Inferior parietal cortex (tissue), 1 donor: ENCODE results near the gene THYN1.
A peak's percentile ranks its signal among the peaks of the same experiment; 100 is the strongest.

Experiments
- DNase-seq: peaks from one replicate; pipeline ENCODE4 v3.0.0-alpha.2; 2016; ENCODE audit errors: extremely low spot score

Gene THYN1

DNA sequence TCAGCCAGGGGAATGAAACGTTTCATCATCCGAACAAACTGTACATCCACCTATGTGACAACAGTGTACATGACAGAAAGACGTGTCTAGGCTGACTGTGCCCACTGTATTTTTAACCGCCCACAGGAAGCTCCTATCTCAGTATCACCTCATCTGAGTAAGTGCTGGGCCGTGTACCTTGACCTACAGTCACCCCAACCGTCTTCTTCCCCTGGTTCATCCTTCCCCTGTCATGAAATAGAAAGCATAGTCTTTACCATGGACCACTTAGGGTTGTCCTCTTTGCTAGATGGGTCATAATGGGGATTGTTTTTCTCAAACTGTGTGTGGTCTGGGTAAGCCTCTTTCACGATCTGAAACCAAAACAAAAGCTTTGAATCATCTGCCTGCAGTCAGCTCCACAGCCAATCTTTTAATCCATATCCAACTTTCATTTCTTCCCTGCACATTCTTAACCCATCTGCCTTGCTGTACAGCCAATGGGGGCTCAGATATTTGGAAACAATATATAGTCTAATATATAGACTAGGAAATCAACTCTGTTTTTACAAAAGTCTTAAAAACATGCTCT is 4.2 kb downstream of the THYN1 start:
- no peak for DNase-seq

DNA sequence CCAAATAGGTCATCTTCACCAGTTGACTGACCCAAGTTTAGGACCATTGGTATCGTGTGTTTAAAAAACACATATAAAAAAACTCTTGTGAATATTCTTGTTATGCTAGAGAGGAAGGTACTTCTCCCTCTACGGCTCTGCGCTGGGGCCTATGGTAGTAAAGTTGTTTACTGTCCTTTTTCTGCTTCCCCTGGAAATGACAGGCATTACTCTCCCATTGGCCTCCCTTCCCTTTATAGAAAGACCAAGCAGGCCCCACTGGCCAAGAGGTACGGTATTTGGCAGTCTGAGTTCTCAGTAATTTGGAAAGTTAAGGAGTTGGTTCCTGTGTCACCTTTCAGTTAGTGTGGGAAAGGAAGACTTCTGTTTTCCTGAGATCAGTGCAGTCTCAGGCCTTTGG is 6.5 kb downstream of the THYN1 start:
- DNase-seq, result no peak

DNA sequence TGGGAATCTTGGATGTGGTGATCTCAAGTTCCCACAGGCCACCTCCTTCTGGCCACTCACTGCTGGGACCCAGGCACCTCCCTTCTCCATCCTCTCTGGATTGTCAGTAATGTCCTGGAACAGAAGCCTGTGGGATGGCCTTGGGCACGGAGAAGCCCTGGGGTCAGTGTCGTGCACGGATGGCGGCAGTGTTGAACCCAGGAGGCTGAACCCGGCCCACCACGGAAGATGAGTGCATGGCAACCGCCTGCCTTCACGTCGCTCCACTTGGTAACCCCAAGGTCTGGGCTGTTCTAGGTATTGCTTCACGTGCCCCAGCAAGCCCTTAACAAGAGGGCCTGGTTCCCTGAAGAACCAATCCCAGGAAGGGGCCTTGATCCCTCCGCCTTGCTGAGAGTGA is 7.1 kb downstream of the THYN1 start:
- no peak for DNase-seq

DNA sequence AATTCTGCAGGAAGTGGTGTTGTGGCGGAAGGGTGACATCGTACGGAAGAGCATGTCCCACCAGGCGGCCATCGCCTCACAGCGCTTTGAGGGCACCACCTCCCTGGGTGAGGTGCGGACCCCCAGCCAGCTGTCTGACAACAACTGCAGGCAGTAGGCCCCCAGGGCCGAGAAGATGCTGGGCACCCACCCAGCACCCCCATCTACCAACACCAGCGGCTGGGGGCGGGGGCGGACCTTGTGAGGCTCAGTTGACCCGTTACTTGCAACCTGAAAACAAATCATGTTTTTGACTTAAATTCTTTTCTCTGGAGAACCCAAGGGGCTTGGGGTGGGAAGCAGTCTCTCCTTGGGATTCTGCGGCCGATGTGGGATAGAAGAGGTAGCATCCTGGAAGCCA is 7.7 kb downstream of the THYN1 start:
- DNase-seq, result no peak

DNA sequence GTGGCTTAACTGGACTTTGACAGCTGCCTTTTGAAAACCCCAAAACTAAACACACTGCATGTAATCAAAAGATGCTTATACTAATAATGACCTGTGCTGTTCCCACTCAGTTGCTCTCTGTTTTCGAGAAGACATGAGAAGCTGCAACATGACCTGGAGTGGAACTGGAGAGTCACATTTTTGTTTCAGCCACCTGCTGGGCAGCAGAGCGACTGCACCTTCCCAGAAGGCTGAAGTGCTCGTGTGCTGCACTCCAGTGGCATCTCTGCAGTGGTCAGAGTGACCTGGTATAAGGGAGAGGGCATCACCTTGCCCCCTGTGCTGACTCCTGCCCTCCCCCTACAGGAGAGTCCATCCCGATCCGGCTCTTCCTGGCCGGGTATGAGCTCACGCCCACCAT is 8.6 kb downstream of the THYN1 start:
- no peak for DNase-seq

DNA sequence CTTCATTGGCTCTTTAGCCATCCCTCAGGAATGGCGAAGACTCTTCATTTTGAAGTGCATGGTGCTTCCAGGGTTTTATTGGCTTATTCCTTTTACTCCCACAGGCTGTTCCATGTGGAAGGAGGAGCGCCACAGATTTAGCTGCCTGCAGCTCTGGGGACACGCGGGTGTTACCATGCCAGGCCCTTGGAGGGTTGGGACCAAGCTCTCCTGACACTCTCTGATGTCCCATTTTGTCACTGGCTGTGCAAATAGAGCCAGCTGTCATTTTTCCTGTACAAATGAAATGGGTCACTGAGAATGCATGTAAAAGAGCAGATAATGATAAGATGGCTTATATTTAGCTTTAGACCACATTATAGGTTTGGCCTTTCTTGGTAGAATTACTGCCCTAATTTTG is 9.2 kb downstream of the THYN1 start:
- DNase-seq, result no peak

DNA sequence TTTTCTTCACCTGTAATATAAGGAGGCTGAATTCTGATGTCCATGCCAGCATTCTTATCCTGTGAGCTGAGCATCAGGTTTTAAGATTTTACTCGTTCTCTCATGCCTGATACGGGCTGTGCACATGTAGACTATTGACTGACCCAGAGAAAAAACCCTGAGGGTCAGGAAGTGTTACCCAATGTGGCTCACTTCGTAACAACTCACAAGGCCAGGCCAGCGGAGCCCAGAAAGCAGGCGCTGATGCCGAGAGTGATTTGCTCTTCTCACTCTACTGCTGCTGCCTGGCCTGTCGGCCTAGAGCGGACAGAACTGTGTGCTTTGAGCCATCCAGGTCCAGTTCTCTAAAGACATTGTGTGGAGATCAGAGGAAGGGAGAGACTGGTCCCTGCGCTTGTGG is 10.8 kb downstream of the THYN1 start:
- no peak for DNase-seq

DNA sequence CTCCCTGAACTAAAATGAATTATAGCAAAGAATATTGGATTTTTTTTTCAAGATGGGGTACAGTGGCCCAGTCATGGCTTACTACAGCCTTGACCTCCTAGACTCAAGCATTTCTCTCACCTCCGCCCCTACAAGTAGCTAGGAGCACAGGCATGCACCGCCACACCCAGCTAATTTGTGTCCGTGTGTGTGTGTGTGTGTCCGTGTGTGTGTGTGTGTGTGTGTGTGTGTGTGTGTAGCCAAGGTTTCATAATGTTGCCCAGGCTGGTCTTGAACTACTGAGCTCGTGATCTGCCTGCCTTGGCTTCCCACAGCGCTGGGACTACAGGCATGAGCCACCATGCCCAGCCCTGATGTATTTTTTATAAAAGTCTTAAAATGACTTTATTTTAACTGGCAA is 12.6 kb downstream of the THYN1 start:
- no peak for DNase-seq

DNA sequence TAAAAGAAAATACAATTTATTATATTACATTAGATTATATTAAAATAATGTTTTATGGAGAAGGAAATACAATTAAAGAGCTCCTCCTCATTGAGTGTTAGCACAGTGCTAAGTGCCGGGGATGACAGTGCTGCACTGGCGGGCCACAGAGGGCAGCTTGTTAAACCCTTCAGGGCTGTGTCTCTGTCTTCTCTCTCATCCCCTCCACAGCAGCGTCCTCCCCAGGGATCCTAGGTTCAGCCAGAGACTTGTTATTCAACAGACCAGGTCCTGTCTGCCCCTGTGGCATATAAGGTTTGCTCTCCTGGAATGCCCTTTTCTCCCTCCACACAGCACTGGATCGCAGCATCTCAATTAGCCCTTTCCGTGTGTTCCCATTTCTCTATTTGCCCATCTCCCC is 14.2 kb downstream of the THYN1 start:
- DNase-seq, result no peak

DNA sequence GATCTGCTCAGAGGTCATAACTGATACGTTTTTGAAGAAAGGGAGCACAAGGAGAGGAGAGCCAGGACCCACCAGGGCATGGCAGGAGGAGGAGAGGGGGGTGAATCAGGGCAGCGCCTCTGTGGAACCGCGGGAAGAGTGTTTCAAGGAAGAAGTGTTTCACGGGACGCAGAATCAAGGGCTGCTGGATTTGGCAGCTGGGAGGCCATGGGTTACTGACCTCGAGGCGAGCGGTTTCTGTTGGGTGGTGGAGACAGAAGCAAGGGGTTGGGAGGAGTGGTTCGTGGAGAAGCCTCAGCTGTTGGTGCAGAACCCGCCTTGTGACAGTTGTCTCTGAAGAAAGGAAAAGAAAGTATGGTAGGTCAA is 15.6 kb downstream of the THYN1 start:
- DNase-seq, result no peak

DNA sequence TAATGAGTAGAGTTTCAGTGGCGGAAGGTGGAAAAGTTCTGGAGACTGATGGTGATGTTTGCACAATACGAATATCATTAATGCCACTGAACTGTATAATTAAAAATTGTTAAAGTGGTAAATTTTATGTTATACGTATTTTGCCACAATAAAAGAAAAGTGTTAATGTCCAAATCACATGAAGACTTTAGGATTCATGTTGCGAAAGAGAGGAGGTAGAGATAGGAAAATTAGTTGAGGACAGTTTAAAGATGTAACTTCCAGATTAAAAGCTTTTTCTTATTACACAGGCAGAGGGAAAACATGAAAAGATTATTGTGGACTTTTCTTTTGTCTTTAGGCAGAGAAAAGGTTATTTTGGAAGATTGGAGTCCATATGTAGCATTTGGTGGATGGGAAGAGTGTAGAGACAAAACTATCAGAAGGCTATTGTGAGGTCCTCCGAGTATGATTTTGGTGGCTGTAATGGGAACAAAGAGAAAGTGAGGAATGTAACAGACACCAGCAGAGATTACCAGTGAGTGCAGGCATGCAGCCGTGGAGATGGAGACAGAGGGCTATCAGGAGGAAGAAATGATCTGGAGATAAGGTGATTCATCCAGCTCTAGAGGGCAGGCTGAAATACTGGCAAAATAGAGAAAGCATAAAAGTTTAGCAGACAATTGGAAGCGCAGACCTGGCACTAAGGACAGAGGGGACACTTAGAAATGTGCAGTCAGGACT is 16.2 kb downstream of the THYN1 start:
- no peak for DNase-seq

DNA sequence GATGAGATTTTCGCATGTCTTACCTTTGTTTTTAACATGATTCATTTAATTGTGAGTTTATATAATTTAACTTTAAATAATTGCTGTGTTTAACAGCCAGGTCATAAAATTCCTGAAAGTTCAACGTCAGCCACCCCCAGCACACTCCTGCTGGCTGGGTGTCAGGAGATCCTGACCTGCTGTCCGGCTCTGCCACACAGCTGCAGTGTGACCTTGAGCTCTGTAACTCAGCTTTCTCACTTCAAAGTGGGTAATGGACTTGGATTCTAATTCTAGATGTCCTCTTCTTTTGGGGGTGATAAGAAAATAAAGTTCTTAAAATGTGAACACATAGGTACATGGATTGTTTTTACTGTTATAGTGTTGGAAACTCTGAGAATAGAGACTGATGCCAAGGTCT is 17.8 kb downstream of the THYN1 start:
- DNase-seq, result no peak

DNA sequence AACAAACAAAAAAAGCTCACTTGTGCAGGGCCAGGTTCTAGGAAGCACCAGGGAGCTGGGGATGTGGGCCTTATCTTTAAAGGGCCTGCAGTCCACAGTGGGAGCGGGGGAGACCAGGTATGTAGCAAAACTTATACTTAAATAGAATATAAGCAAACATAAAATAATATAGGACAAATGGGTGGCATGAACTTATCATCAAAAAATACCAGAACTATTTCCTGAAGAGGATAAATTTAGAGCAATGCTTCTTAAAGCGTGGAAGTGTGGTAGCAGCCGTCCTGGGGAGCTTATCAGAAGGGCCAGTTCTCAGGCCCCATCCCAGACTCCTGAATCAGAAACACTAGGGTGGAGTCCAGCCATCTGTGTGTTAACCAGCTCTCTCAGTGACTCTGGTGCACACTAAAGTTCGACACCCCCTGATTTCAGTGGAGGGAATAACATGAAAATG is 19.4 kb downstream of the THYN1 start:
- no peak for DNase-seq

DNA sequence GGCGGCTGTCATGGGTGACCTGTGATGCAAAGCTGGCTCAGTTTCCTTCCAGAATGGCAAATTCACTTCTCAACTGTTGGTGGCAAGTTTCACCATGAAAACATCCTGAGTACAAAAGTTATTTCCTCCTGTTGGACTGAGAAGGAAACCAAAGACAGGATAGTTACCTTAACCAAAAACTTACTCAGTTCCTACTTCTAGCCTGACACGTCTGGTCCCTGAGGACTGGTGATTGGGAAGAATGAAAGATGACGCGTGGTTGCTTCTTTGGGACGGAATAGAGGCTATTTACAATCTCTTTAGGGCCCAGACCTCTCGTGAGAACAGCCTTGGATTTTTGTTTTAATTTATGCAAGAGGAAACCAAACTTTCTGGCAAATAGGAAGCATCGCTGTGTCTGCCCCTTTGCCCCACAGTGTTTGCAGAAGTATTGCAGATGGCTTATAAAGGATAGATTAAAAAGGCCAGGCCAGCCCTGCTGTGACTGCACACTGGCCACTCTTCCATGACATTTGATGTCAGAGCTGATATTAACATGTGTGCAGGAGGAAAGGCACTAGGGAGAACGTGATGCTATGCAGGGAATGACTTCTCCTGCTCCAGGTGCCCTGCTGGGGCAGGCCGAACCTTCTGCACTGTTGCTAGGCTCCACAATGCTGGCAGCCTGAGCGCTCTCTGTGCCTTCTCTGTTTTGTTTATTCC is 21.0 kb downstream of the THYN1 start:
- no peak for DNase-seq

DNA sequence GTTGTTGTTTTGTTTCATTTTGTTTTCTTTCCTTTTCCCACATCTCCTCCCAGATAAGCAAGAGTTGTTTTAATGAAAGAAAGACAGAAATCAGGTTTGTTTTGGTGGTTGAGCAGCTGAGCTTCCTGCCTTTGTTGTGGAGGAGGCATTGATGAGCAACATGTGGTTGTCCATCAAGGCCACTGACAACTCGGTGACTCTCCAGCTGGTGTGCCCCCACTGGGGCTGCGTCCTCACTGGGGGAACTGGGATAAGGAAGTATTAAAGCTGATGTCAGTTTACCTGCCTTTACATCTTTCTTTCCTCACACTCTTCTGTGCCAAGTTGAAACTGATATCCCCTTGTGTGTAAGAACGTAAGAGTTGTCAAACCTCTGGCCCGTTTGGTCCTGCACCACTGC is 22.8 kb downstream of the THYN1 start:
- no peak for DNase-seq

DNA sequence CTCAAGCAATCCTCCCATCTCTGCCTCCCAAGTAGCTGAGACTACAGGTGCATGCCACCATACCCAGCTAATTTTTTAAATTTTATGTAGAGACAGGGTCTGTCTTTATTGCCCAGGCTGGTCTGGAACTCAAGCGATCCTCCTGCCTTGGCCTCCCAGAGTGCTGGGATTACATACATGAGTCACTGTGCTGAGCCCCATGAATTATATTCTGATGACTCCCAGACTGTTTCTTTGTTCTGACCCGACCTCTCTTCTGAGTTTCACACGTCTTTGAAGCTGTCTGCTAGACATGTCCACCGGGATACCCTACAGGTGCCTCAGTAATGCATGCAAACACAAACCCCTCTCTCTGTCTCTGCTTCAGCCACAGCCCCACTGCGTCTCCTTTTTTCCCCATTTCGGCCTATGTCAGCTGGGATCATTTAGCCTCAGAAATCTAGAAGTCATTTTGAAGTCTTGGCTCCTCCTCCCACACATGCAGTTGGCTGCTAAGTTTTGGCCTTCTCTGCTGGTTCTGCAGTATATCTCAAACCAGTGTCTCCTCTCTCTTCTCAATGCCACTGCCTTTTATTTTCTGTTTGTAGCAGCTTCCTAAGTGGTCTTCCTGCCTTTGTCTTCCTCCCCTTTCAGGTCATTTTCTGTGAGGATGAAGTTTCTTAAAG is 23.9 kb downstream of the THYN1 start:
- no peak for DNase-seq

DNA sequence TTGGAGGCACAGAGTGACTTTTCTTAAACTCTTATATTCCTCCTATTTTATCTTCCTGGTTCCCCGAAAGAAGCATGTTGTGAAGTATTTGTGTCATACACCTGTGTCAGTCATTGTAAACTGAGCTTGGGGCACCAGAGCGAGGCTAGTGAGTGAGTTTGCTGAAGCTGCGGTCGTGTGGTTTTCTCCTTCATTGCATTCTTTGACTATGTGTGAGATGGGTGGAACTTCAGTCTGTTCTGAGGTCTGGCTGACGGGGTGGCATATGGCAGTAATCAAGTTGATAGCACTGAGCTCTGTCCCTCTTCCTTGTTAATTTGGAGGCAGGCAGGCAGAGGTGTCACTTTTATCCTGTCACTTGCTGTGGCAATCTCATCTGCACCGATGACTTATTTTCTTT is 24.5 kb downstream of the THYN1 start:
- DNase-seq, result no peak

DNA sequence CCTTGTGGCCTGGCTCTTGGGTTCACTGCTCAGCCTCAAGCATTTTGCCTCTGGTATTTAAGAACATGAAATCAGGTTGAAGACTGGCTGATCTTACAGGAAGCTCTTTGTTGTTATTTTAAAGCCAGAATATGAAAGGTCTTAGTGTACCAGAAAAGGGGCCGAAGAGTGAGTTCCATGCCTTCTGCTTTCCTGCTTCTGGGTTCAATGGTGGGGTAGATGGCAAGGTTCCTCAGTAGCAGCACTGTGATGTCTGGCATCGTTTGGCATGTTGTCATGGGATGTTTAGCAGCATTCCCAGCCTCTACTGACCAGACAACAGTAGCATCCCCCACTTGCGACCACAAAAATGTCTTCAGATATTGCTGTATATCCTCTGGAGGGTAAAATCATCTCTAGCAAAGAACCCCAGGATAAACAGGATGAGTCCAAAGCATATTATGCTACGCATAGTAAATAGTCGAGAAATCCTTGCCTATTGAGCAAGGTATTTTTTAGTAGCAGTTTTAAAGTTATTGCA is 26.3 kb downstream of the THYN1 start:
- no peak for DNase-seq

DNA sequence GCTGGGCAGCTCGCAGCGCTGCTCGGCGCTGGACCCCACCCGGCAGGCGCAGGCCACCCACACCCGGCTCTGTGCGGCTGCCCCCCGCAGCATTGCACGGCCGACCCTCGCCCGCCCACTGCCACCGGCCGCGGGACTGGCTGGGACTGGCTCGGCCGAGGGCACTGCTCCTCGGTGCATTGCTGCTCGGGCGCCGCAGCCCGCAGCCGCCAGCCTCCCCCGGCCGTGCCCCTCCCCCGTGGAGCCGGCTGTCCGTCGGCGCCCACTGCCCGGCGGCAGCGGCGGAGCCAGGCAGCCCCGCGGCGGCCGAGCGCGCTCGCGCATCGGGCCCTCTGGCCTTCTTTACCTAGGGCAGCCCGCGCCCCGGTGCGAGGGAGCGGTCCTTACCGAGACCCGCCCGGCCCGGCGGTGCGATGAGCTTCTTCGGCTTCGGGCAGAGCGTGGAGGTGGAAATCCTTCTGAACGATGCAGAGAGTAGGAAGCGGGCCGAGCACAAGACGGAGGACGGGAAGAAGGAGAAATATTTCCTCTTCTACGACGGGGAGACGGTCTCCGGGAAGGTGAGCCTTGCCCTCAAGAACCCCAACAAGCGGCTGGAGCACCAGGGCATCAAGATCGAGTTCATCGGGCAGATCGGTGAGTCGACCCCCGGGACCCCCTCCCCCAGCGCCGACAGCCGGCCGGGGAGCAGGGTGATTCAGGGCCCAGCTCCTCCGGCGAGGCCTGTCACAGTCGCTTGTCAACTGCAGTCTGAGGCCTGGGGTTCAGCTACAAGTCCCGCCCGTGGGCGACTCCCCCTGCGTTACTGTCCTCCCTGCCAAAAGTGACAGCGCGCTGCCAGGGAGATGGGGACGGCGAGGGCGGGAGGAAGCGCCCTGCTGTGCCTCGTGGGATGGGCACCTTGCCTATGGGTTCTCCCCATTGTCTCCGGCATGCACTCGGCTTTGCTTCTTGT is 28.2 kb downstream of the THYN1 start:
- peak; percentile 44 for DNase-seq

DNA sequence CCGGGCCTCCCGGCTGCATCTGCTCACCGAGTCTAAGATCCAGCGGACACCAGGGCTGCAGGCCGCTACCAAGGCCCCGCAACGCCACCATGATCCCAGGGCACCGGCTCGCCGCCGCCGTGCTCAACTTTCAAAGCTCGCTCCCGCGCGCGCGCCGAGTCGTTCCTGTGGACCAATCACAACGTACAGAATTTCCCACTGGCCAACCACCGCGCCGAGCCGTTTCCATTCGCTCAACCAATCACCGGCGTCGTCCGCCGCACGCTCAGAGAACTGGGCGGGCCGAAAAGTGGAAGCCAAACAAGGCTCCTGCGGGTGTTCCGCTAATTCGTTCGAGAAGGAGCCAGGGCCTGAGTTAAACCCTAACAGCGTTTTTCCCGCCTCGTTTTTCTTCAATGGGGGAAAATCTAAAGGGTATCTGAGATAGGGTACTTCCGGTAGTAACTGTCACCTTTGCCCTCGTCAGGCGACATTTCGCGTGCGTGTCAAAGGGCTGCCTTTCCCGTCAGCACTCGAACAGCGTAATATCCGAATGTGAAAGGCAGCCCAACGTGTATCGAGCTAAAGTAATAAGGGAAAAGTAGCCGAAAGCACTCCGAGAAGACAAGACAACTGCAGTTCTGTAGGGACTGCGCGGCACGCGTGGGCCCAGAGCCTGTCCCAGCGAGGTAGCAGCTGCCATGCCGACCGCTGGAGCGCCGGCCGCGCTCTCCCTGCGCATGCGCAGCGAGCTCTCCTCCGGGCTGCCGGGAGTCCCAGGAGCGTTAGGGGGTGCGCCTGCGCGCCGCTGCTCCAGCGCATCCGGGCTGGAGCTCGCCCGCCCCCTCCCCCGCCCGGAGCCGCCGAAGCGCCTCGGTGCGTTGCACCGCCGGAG is 29.1 kb downstream of the THYN1 start, which contains the start of the genes NCAPD3 and VPS26B:
Gene NCAPD3 (minus strand): TSS at position 132 of the 874 bp plus-strand sequence. CDS start 41 bp downstream, at position 91.
Gene VPS26B (plus strand): TSS at position 836 of the 874 bp plus-strand sequence. CDS start 452 bp downstream, outside the sequence.
- peak; percentile 96 for DNase-seq
